ENCODE measurements around the gene LYST. TPM values are rescaled to one million over a fixed set of nuclear protein-coding genes. Genes with fewer than 3 reads are reported as not detected.
A peak's percentile ranks its signal among the peaks of the same experiment; 100 is the strongest.

The LYST gene
- total RNA-seq, 1 donor from 2014 or later: 11.4 TPM

- H3K9me3 Mint-ChIP-seq (ENCODE audit: low read depth): no peaks in the 10 kb centered on the region
- no peak overlapping the region for H3K4me3 Mint-ChIP-seq (ENCODE audit: low read depth)
- no peaks in the 10 kb centered on the region for H3K36me3 Mint-ChIP-seq (ENCODE audit: insufficient read depth)
- peaks cover 24% of the 10 kb centered on the region for H3K27me3 Mint-ChIP-seq
- H3K27ac Mint-ChIP-seq: no peak overlapping the region
- no peak for TF ChIP-seq CTCF (IDR thresholded peaks at IDR 0.05; ENCODE audit: unreplicated experiment)
- DNase-seq (ENCODE audit: low spot score, unreplicated experiment): no peak
- H3K4me1 Mint-ChIP-seq (ENCODE audit: low read depth): peaks cover 10% of the 10 kb centered on the region
These were observed 209.4 kb downstream of the LYST start for GRCh38 chr1:235657269-235657668.

GRCh38 chr1:235652364-235652763 is 214.3 kb downstream of the LYST start:
- TF ChIP-seq CTCF (IDR thresholded peaks at IDR 0.05; ENCODE audit: unreplicated experiment): no peak
- Mint-ChIP-seq H3K4me1 (ENCODE audit: low read depth) (peaks cover 22% of the 10 kb centered on the region), H3K9me3 (ENCODE audit: low read depth) (no peaks in the 10 kb centered on the region), H3K4me3 (ENCODE audit: low read depth) (no peak overlapping the region), H3K27me3 (peaks cover 54% of the 10 kb centered on the region), H3K36me3 (ENCODE audit: insufficient read depth) (no peaks in the 10 kb centered on the region), H3K27ac (no peak overlapping the region)
- no peak for DNase-seq (ENCODE audit: low spot score, unreplicated experiment)

GRCh38 chr1:235651170-235651806 is 215.4 kb downstream of the LYST start:
- peaks cover 15% of the 10 kb centered on the region for H3K4me1 Mint-ChIP-seq (ENCODE audit: low read depth)
- peaks cover 62% of the 10 kb centered on the region for H3K27me3 Mint-ChIP-seq
- TF ChIP-seq CTCF (IDR thresholded peaks at IDR 0.05; ENCODE audit: unreplicated experiment): no peak
- no peak for DNase-seq (ENCODE audit: low spot score, unreplicated experiment)
- H3K4me3 Mint-ChIP-seq (ENCODE audit: low read depth): peak overlapping the region; percentile 81
- no peaks in the 10 kb centered on the region for H3K9me3 Mint-ChIP-seq (ENCODE audit: low read depth)
- H3K36me3 Mint-ChIP-seq (ENCODE audit: insufficient read depth): no peaks in the 10 kb centered on the region
- peak overlapping the region; percentile 87 for H3K27ac Mint-ChIP-seq

- Mint-ChIP-seq H3K4me1 (ENCODE audit: low read depth) (peaks cover 12% of the 10 kb centered on the region), H3K27me3 (peaks cover 65% of the 10 kb centered on the region), H3K9me3 (ENCODE audit: low read depth) (no peaks in the 10 kb centered on the region), H3K4me3 (ENCODE audit: low read depth) (peak overlapping the region; percentile 81), H3K27ac (peak overlapping the region; percentile 92), H3K36me3 (ENCODE audit: insufficient read depth) (no peaks in the 10 kb centered on the region)
- TF ChIP-seq CTCF (IDR thresholded peaks at IDR 0.05; ENCODE audit: unreplicated experiment): no peak
- peak; percentile 47 for DNase-seq (ENCODE audit: low spot score, unreplicated experiment)
These were observed 216.2 kb downstream of the LYST start for GRCh38 chr1:235650341-235651169.

GRCh38 chr1:235649368-235650163 is 217.1 kb downstream of the LYST start, which contains the start of gene GNG4:
Gene GNG4 (minus strand): TSS chr1:235649784. CDS start chr1:235583838, 65,946 bp downstream.
- TF ChIP-seq CTCF (IDR thresholded peaks at IDR 0.05; ENCODE audit: unreplicated experiment): no peak
- Mint-ChIP-seq H3K9me3 (ENCODE audit: low read depth) (no peaks in the 10 kb centered on the region), H3K36me3 (ENCODE audit: insufficient read depth) (no peaks in the 10 kb centered on the region), H3K27me3 (peaks cover 59% of the 10 kb centered on the region), H3K4me1 (ENCODE audit: low read depth) (peaks cover 12% of the 10 kb centered on the region), H3K27ac (peak within 1 kb of the TSS; percentile 95), H3K4me3 (ENCODE audit: low read depth) (peak within 1 kb of the TSS; percentile 81)
- peak; percentile 49 for DNase-seq (ENCODE audit: low spot score, unreplicated experiment)

Measured in progenitor cell of endocrine pancreas (in vitro differentiated cells).